ENCODE measurements around the gene KRTAP4-16. TPM values are rescaled to one million over a fixed set of nuclear protein-coding genes. Genes with fewer than 3 reads are reported as not detected.
"Not testable (repeated sequence)": the region's sequence is repeated elsewhere in the genome, so short reads cannot be mapped to it uniquely, and the experiment has no call there.

Gene KRTAP4-16
- total RNA-seq, 4 donors from 2014 or later: not detected

GRCh38 chr17:41098481-41098880 is 3.5 kb downstream of the KRTAP4-16 start:
- peaks cover 26% of the 10 kb centered on the region for H3K27me3 ChIP-seq
- no peak overlapping the region for H3K27ac ChIP-seq
- TF ChIP-seq, protein P1, sequence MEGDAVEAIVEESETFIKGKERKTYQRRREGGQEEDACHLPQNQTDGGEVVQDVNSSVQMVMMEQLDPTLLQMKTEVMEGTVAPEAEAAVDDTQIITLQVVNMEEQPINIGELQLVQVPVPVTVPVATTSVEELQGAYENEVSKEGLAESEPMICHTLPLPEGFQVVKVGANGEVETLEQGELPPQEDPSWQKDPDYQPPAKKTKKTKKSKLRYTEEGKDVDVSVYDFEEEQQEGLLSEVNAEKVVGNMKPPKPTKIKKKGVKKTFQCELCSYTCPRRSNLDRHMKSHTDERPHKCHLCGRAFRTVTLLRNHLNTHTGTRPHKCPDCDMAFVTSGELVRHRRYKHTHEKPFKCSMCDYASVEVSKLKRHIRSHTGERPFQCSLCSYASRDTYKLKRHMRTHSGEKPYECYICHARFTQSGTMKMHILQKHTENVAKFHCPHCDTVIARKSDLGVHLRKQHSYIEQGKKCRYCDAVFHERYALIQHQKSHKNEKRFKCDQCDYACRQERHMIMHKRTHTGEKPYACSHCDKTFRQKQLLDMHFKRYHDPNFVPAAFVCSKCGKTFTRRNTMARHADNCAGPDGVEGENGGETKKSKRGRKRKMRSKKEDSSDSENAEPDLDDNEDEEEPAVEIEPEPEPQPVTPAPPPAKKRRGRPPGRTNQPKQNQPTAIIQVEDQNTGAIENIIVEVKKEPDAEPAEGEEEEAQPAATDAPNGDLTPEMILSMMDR (IDR thresholded peaks at IDR 0.05): no peak
- TF ChIP-seq EP300 (IDR thresholded peaks at IDR 0.05): no peak
- TF ChIP-seq POLR2A (IDR thresholded peaks at IDR 0.05): no peak
- no peak for TF ChIP-seq POLR2AphosphoS5 (IDR thresholded peaks at IDR 0.05)
- H3K36me3 ChIP-seq: no peaks in the 10 kb centered on the region
- H3K4me1 ChIP-seq: no peaks in the 10 kb centered on the region
- no peaks in the 10 kb centered on the region for H3K9me3 ChIP-seq
- no peak for ATAC-seq
- no peak overlapping the region for H3K4me3 ChIP-seq
- 67 to 89% methylated on average over 3 to 6 of the region's 6 CpGs for WGBS, 2 donors (ENCODE audit: low coverage in 1 of 2)

DNA sequence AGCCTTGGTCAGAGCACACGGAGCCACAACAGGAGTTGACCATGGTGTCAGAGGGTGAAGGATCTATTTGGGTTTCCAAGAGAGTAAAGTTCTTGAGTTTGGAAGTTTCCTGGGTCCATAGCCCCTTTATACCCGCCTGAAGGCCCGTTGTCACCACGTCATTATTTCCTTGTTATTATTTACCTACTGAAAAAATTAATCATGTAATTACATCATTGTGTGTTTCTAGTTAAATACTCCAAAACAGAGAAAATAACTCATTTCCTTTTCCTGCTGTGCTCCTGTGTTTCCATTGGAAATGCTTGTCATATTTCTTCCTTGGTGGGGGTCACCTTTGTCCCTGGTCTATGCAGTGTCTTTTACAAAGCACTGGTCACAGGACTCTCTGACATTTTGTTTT is 4.0 kb downstream of the KRTAP4-16 start, which contains the start of gene KRTAP4-8:
Gene KRTAP4-8, minus strand, starts transcription at position 101 of the 400 bp plus-strand sequence. Its CDS starts 58 bp downstream, at position 43.
- no peak for ATAC-seq
- peaks cover 26% of the 10 kb centered on the region for H3K27me3 ChIP-seq

DNA sequence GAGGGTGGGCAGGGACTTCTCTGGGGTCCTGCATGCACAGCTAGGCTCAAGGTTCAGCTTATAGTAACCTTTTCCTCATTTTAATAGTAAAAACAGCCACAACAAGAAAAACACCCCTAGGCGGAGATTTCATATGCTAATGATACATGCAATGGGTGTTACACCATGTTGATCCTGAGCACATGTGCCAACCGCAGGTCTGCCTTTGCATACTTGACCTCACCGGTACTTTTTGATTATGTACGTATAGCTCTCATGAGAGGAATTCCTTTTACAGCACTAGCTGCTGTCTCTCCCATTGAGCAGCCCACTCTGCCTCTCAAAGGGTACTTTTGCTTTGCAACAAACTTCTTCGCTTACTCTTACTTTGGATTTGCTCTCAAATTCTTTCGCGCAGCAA is 6.0 kb downstream of the KRTAP4-16 start:
- ATAC-seq: no peak

More for the DNA sequence above, 4.0 kb downstream of the KRTAP4-16 start, which contains the start of gene KRTAP4-8:
- Histone ChIP-seq H3K27ac (no peak within 1 kb of the TSS), H3K4me3 (no peak within 1 kb of the TSS), H3K4me1 (no peaks in the 10 kb centered on the region), H3K36me3 (no peaks in the 10 kb centered on the region), H3K9me3 (no peaks in the 10 kb centered on the region)
- TF ChIP-seq POLR2A (IDR thresholded peaks at IDR 0.05) (no peak), EP300 (IDR thresholded peaks at IDR 0.05) (no peak), POLR2AphosphoS5 (IDR thresholded peaks at IDR 0.05) (no peak)
- TF ChIP-seq, protein P1 (IDR thresholded peaks at IDR 0.05): no peak
- 49 to 93% methylated on average over 2 to 4 of the region's 4 CpGs for WGBS, 2 donors (ENCODE audit: low coverage in 1 of 2)

GRCh38 chr17:41088760-41089352 is 13.2 kb downstream of the KRTAP4-16 start:
- H3K27ac ChIP-seq, H3K36me3 ChIP-seq, ATAC-seq, H3K9me3 ChIP-seq, H3K27me3 ChIP-seq, H3K4me3 ChIP-seq, H3K4me1 ChIP-seq: not testable (repeated sequence)
- WGBS, 2 donors (ENCODE audit: low coverage in 1 of 2): 57 to 58% methylated on average over 4 of the region's 4 CpGs

More for the DNA sequence above, 6.0 kb downstream of the KRTAP4-16 start:
- TF ChIP-seq, protein P1 (IDR thresholded peaks at IDR 0.05): no peak
- TF ChIP-seq POLR2A (IDR thresholded peaks at IDR 0.05) (no peak), POLR2AphosphoS5 (IDR thresholded peaks at IDR 0.05) (no peak), EP300 (IDR thresholded peaks at IDR 0.05) (no peak)
- Histone ChIP-seq H3K36me3 (no peaks in the 10 kb centered on the region), H3K9me3 (no peaks in the 10 kb centered on the region), H3K27ac (no peak overlapping the region), H3K4me3 (no peak overlapping the region), H3K27me3 (peaks cover 19% of the 10 kb centered on the region), H3K4me1 (no peaks in the 10 kb centered on the region)
- WGBS, 2 donors (ENCODE audit: low coverage in 1 of 2): 84 to 85% methylated on average over 5 to 7 of the region's 7 CpGs

GRCh38 chr17:41084100-41084856 is 17.7 kb downstream of the KRTAP4-16 start, which contains the start of gene KRTAP4-7:
Gene KRTAP4-7 (plus strand): TSS chr17:41084150. CDS start chr17:41084207, 57 bp downstream.
- ATAC-seq, H3K4me3 ChIP-seq, H3K4me1 ChIP-seq, H3K9me3 ChIP-seq, H3K27ac ChIP-seq, H3K36me3 ChIP-seq, H3K27me3 ChIP-seq: not testable (repeated sequence)
- WGBS, 2 donors (ENCODE audit: low coverage in 1 of 2): 63% methylated on average over 2 of the region's 14 CpGs; no CpG with 5 or more reads in 1 of the 2 donors

DNA sequence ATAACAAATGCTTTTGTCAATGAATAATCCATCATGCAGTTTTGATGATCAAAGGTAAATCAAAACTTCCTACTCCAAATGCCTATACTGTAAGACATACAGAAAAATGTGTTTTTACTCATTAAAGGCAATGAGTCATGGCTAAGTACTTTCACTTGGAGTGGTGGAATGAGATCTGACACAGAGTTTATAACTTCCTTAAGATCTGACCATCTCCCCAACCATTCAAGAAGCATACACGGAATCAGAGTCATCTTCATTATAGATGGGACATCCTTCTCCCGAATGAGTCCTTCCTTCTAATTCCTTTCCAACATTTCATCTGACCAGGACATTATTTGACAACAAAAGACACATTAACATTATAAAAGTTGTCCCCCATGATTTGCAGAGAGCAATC is 18.6 kb downstream of the KRTAP4-16 start:
- not testable (repeated sequence) for H3K36me3 ChIP-seq, H3K27ac ChIP-seq, ATAC-seq, H3K27me3 ChIP-seq, H3K9me3 ChIP-seq, H3K4me1 ChIP-seq, H3K4me3 ChIP-seq
- 44% methylated on average over 2 of the region's 2 CpGs; no CpG with 5 or more reads in 1 of the 2 donors for WGBS, 2 donors (ENCODE audit: low coverage in 1 of 2)
